HCT116 (cell line): ENCODE results near the gene GNG2. TPM values are rescaled to one million over a fixed set of nuclear protein-coding genes. Genes with fewer than 3 reads are reported as not detected.

Experiments used
- ATAC-seq: fragments of 200-7000 bp; cut with Tn5 transposase; 2 replicates; pipeline ENCODE4 v1.9.1; 2020; ENCODE audit warnings: mild to moderate bottlenecking, moderate library complexity
- BruUV-seq: library from RNA; stranded (reverse); fragments of 400-500 nt; replicated peaks from 2 replicates; lab custom pipeline; 2021; lab: Mats Ljungman, UMichigan
- CTCF ChIA-PET: fragments of 300-600 bp; sonication (Branson Sonifier 250); formaldehyde crosslinking; loops from one replicate; lab custom pipeline; 2021; ENCODE audit warnings: antibody characterized with exemption; lab: Charles Lee
- POLR2A ChIA-PET: fragments of 300-600, 350-600 bp; sonication (Branson Sonifier 250); formaldehyde crosslinking; loops from one replicate; lab custom pipeline; 2021; ENCODE audit warnings: antibody characterized with exemption; lab: Charles Lee
- RAD21 ChIA-PET, 2 experiments: fragments of 300-600 bp; sonication (Branson Sonifier 250); formaldehyde crosslinking; loops; one replicate each; lab custom pipeline; 2023; ENCODE audit warnings: low total read pairs in 2 of 2; ENCODE audit not compliant: uncharacterized antibody in 2 of 2, unreplicated experiment in 2 of 2, low non-redundant PET in 1 of 2; lab: Charles Lee
- DNase-seq: peaks from one replicate; pipeline ENCODE4 v3.0.0-alpha.2; 2010; ENCODE audit warnings: low read depth, low spot score
- H2AFZ ChIP-seq: fragments of 200-600 bp; shearing (Covaris generic), sonication (generic); 2 replicates; pipeline ENCODE4 v1.6.1; 2017; ENCODE audit warnings: low read depth, mixed run types, mixed read lengths, antibody characterized with exemption, low read length; ENCODE audit not compliant: poor library complexity, severe bottlenecking
- H3K27ac ChIP-seq: 2 replicates; pipeline ENCODE4 v1.5.1; 2012; ENCODE audit warnings: low read depth, low read length
- H3K27me3 ChIP-seq: fragments of 200-600 bp; sonication (generic); 2 replicates; pipeline ENCODE4 v1.6.1; 2016; ENCODE audit warnings: mixed run types, low read length, mixed read lengths; ENCODE audit not compliant: insufficient read depth
- H3K36me3 ChIP-seq, 2 experiments: fragments of 200-500 bp in 1 of 2; fragments of 200-600 bp in 1 of 2; sonication (Bioruptor generic) in 1 of 2; sonication (generic) in 1 of 2; 2 replicates each; pipeline versions ENCODE4 v1.5.1 to v1.6.1; 2014 to 2016; ENCODE audit warnings: low read length in 2 of 2, inconsistent platforms in 1 of 2, mixed read lengths in 1 of 2, mixed run types in 1 of 2; ENCODE audit not compliant: insufficient read depth in 2 of 2, control insufficient read depth in 1 of 2
- H3K4me1 ChIP-seq, 2 experiments: fragments of 200-600 bp in 1 of 2; sonication (generic) in 1 of 2; 2 replicates each; pipeline versions ENCODE4 v1.5.1 to v1.6.1; 2012 to 2017; ENCODE audit warnings: low read length in 2 of 2, inconsistent platforms in 1 of 2, mild to moderate bottlenecking in 1 of 2, mixed read lengths in 1 of 2, mixed run types in 1 of 2, moderate library complexity in 1 of 2; ENCODE audit not compliant: insufficient read depth in 2 of 2, control insufficient read depth in 1 of 2
- H3K4me2 ChIP-seq: fragments of 200-600 bp; sonication (generic); 2 replicates; pipeline ENCODE4 v1.6.1; 2017; ENCODE audit warnings: mixed run types, low read length, mixed read lengths
- H3K4me3 ChIP-seq, 2 experiments: fragments of 200-600 bp in 1 of 2; sonication (generic) in 1 of 2; replicated peaks in 1 of 2; 2 replicates each; pipeline ENCODE4 v1.5.1; 2011 to 2016; ENCODE audit warnings: low read length in 2 of 2, control low read depth in 1 of 2, low read depth in 1 of 2, mild to moderate bottlenecking in 1 of 2, mixed read lengths in 1 of 2, mixed run types in 1 of 2
- H3K79me2 ChIP-seq: fragments of 200-600 bp; sonication (generic); 2 replicates; pipeline ENCODE4 v1.6.1; 2017; ENCODE audit warnings: mild to moderate bottlenecking, mixed run types, low read length, moderate library complexity, mixed read lengths; ENCODE audit not compliant: insufficient read depth
- H3K9ac ChIP-seq: fragments of 200-600 bp; sonication (generic); 2 replicates; pipeline ENCODE4 v1.6.1; 2016; ENCODE audit warnings: low read length, mixed read lengths
- H3K9me2 ChIP-seq: fragments of 200-600 bp; sonication (generic), shearing (Covaris generic); 2 replicates; pipeline ENCODE4 v1.6.1; 2017; ENCODE audit warnings: mixed run types, mild to moderate bottlenecking, moderate library complexity; ENCODE audit not compliant: insufficient read depth
- H3K9me3 ChIP-seq, 2 experiments: fragments of 200-500 bp in 1 of 2; fragments of 200-600 bp in 1 of 2; sonication (Bioruptor generic) in 1 of 2; sonication (generic) in 1 of 2; 2 replicates each; pipeline ENCODE4 v1.6.1; 2014 to 2017; ENCODE audit warnings: low read length in 2 of 2, mixed read lengths in 2 of 2, inconsistent platforms in 1 of 2, low read depth in 1 of 2, mild to moderate bottlenecking in 1 of 2, mixed run types in 1 of 2, moderate library complexity in 1 of 2; ENCODE audit not compliant: control insufficient read depth in 1 of 2, insufficient read depth in 1 of 2
- H4K20me1 ChIP-seq: fragments of 200-600 bp; sonication (generic), shearing (Covaris generic); 2 replicates; pipeline ENCODE4 v1.6.1; 2017; ENCODE audit warnings: mixed run types, mild to moderate bottlenecking, moderate library complexity; ENCODE audit not compliant: insufficient read depth
- CBX3 ChIP-seq: IDR thresholded peaks from 2 replicates; pipeline ENCODE4 v1.6.1; 2012; ENCODE audit warnings: low read depth
- CTCF ChIP-seq, 3 experiments: fragments of 200-600 bp in 1 of 3; sonication (generic) in 1 of 3; IDR thresholded peaks in 2 of 3; conservative IDR thresholded peaks in 1 of 3; 2 replicates each; pipeline ENCODE4 v1.5.1; 2012 to 2017; ENCODE audit warnings: low read depth in 2 of 3, low read length in 2 of 3, antibody characterized with exemption in 1 of 3, borderline replicate concordance in 1 of 3, control low read depth in 1 of 3, mild to moderate bottlenecking in 1 of 3, mixed read lengths in 1 of 3, mixed run types in 1 of 3, moderate library complexity in 1 of 3; ENCODE audit not compliant: insufficient read depth in 1 of 3
- EGR1 ChIP-seq: IDR thresholded peaks from 2 replicates; pipeline ENCODE4 v1.6.1; 2012; ENCODE audit warnings: low read depth
- ELF1 ChIP-seq: IDR thresholded peaks from 2 replicates; pipeline ENCODE4 v1.6.1; 2012; ENCODE audit warnings: low read depth, borderline replicate concordance
- EZH2phosphoT487 ChIP-seq: fragments of 200-600 bp; IDR thresholded peaks from 2 replicates; pipeline ENCODE4 v1.6.1; 2018; ENCODE audit warnings: antibody characterized with exemption, borderline replicate concordance
- JUND ChIP-seq: IDR thresholded peaks from 2 replicates; pipeline ENCODE4 v1.6.1; 2012
- MAX ChIP-seq: IDR thresholded peaks from 2 replicates; pipeline ENCODE4 v1.6.1; 2012
- POLR2A ChIP-seq: IDR thresholded peaks from 2 replicates; pipeline ENCODE4 v1.7.0; 2011; ENCODE audit warnings: borderline replicate concordance; ENCODE audit not compliant: insufficient read depth, insufficient read length; ENCODE audit errors: extremely low read depth
- POLR2AphosphoS5 ChIP-seq: IDR thresholded peaks from 2 replicates; pipeline ENCODE4 v1.6.1; 2011; ENCODE audit warnings: mild to moderate bottlenecking, low read depth, low read length, moderate library complexity
- RAD21 ChIP-seq: IDR thresholded peaks from 2 replicates; pipeline ENCODE4 v1.6.1; 2012; ENCODE audit warnings: low read depth, mild to moderate bottlenecking
- REST ChIP-seq: IDR thresholded peaks from 2 replicates; pipeline ENCODE4 v1.6.1; 2012; ENCODE audit warnings: low read depth
- SIN3A ChIP-seq: IDR thresholded peaks from 2 replicates; pipeline ENCODE4 v1.6.1; 2012; ENCODE audit warnings: low read depth
- SRF ChIP-seq: IDR thresholded peaks from 2 replicates; pipeline ENCODE4 v1.6.1; 2012; ENCODE audit warnings: low read depth
- YY1 ChIP-seq: IDR thresholded peaks from 2 replicates; pipeline ENCODE4 v1.6.1; 2011; ENCODE audit warnings: low read length, low read depth, moderate library complexity, mild to moderate bottlenecking; ENCODE audit not compliant: insufficient replicate concordance; ENCODE audit errors: extremely low read depth
- ZBTB33 ChIP-seq: IDR thresholded peaks from 2 replicates; pipeline ENCODE4 v1.6.1; 2011; ENCODE audit warnings: mild to moderate bottlenecking, low read length, moderate library complexity; ENCODE audit not compliant: insufficient replicate concordance; ENCODE audit errors: extremely low read depth
- ZFX ChIP-seq: fragments of 450-650 bp; IDR thresholded peaks from 2 replicates; pipeline ENCODE4 v1.6.1; 2017
- intact Hi-C: fragments of 100-400 bp; cut with micrococcal nuclease; formaldehyde crosslinking; loops from 2 replicates; pipeline ENCODE4 v1.10.0; 2022
- total RNA-seq: library from RNA; stranded (reverse); gene quantifications from one replicate; pipeline ENCODE4 v1.2.1, GENCODE V29; 2021; ENCODE audit not compliant: unreplicated experiment
- TF ChIP-seq, protein P1 (sequence below): IDR thresholded peaks from 2 replicates; pipeline ENCODE4 v1.6.1; 2012

The GNG2 gene
- total RNA-seq, 1 experiment from 2014 or later = 0.74 TPM

DNA sequence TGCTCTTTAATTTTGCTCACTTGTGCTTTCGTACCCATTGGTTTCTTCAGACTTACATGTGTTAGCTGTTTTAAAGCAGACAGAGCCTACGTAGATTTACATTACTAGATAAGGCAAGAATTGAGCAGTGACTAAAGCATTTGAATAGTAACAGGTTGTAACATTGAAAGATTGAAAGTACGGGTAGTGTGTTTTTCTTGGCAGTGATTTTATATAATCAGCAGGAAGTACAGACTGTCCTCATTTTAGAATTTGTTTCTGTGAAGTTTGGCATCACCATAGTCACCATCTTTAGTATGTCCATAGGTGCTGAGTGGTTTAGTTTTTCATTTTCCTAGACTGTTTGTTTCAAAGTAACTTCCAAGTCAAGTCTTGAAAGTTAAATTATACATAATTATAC lies 142.9 kb downstream of the GNG2 start:
- no peak overlapping the region for H3K4me2 ChIP-seq
- H3K4me3 ChIP-seq = no peak overlapping the region
- no peak for DNase-seq
- RAD21 ChIA-PET = no interaction called here
- peaks cover 56 to 61% of the 10 kb centered on the region in 2 experiments for H3K36me3 ChIP-seq
- peaks cover 14% of the 10 kb centered on the region for H3K79me2 ChIP-seq
- no peak for TF ChIP-seq POLR2AphosphoS5
- TF ChIP-seq, protein P1, sequence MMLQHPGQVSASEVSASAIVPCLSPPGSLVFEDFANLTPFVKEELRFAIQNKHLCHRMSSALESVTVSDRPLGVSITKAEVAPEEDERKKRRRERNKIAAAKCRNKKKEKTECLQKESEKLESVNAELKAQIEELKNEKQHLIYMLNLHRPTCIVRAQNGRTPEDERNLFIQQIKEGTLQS = no peak
- no peak for TF ChIP-seq ZBTB33
- TF ChIP-seq JUND = no peak
- no peak for TF ChIP-seq ZFX
- TF ChIP-seq SIN3A = no peak
- no peak for TF ChIP-seq RAD21
- no peak for TF ChIP-seq YY1
- no peak for TF ChIP-seq REST
- TF ChIP-seq CBX3 = no peak
- no peak for TF ChIP-seq CTCF (IDR thresholded peaks at IDR 0.05 in 2 of 3, conservative IDR thresholded peaks at IDR 0.05 in 1 of 3; ENCODE audit: borderline replicate concordance in 1 of 3, insufficient read depth in 1 of 3, low read depth in 2 of 3, low read length in 2 of 3)
- no peak for TF ChIP-seq MAX
- TF ChIP-seq EGR1 = no peak
- no peak for TF ChIP-seq POLR2A
- no peak for TF ChIP-seq EZH2phosphoT487
- TF ChIP-seq SRF = no peak
- no peak for TF ChIP-seq ELF1
- TF ChIP-seq, all 23 proteins: peak for 0
- intact Hi-C loops = no loop called here
- Histone ChIP-seq H4K20me1 (no peaks in the 10 kb centered on the region), H3K27ac (no peak overlapping the region), H3K9me2 (no peaks in the 10 kb centered on the region), H3K4me1 (no peaks in the 10 kb centered on the region), H2AFZ (no peak overlapping the region), H3K9ac (no peak overlapping the region), H3K27me3 (no peaks in the 10 kb centered on the region), H3K9me3 (no peaks in the 10 kb centered on the region)
- CTCF ChIA-PET = interaction anchor here (1.3 kb wide), 1 partner anchor 12 kb away, joined by 7 read pairs; no protein-coding TSS in a partner anchor
- BruUV-seq = no TSS peak
- POLR2A ChIA-PET = no interaction called here
- no peak for ATAC-seq
